Esophagus squamous epithelium (tissue), 5 donors: ENCODE results near the gene TIMM44. TPM values are rescaled to one million over a fixed set of nuclear protein-coding genes. Genes with fewer than 3 reads are reported as not detected.
A peak's percentile ranks its signal among the peaks of the same experiment; 100 is the strongest.
"Not testable (repeated sequence)": the region's sequence is repeated elsewhere in the genome, so short reads cannot be mapped to it uniquely, and the experiment has no call there.

Source experiments
- DNase-seq: peaks from one replicate; lab custom pipeline; 2025; lab: John Stamatoyannopoulos, UW
- H3K27ac ChIP-seq, 4 donors: fragments of 200-600 bp; sonication (generic); one replicate each; pipeline ENCODE4 v1.5.1; 2016 to 2019; ENCODE audit warnings: mild to moderate bottlenecking in 1 of 4
- H3K27me3 ChIP-seq, 4 donors: fragments of 200-600 bp; sonication (generic); 1 replicate in 3 of 4; 2 replicates in 1 of 4; pipeline versions ENCODE4 v1.5.1 to v1.6.0; 2017 to 2021; ENCODE audit warnings: antibody characterized with exemption in 1 of 4
- H3K36me3 ChIP-seq, 3 donors: fragments of 200-600 bp; sonication (generic); one replicate each; pipeline ENCODE4 v1.5.1; 2016 to 2019
- H3K4me1 ChIP-seq, 3 donors: fragments of 200-600 bp; sonication (generic); one replicate each; pipeline ENCODE4 v1.5.1; 2017 to 2019
- H3K4me3 ChIP-seq, 4 donors: fragments of 200-600 bp; sonication (generic); 1 replicate in 3 of 4; 2 replicates in 1 of 4; pipeline ENCODE4 v1.5.1; 2016 to 2019; ENCODE audit warnings: mild to moderate bottlenecking in 2 of 4, moderate library complexity in 1 of 4
- H3K9me3 ChIP-seq, 3 donors: fragments of 200-600 bp; sonication (generic); one replicate each; pipeline ENCODE4 v1.5.1; 2016 to 2019
- POLR2A ChIP-seq, 4 donors: fragments of 450-650 bp; IDR thresholded peaks; one replicate each; pipeline ENCODE4 v1.6.1; 2017; ENCODE audit warnings: antibody characterized with exemption in 4 of 4, mild to moderate bottlenecking in 4 of 4, moderate library complexity in 3 of 4
- WGBS, 2 donors: methylation state at CpG; one replicate each; pipeline ENCODE4 v1.1.5; 2018; 5-methylcytosine and 5-hydroxymethylcytosine counted together
- intact Hi-C: fragments of 100-400 bp; cut with DNase I; formaldehyde crosslinking; loops from one replicate; pipeline ENCODE4 v1.15.0; 2022
- total RNA-seq, 4 donors: library from RNA; depleted of rRNA; stranded (reverse); fragments of >200 nt; gene quantifications; one replicate each; pipeline ENCODE4 v1.1.0, GENCODE V29; 2016
- TF ChIP-seq, protein P1 (sequence below), 6 experiments: fragments of 450-650 bp in 4 of 6; fragments of 200-600 bp in 2 of 6; sonication (generic) in 2 of 6; IDR thresholded peaks; one replicate each; pipeline ENCODE4 v1.5.1; 2016 to 2019; ENCODE audit warnings: antibody characterized with exemption in 6 of 6, mild to moderate bottlenecking in 4 of 6, moderate library complexity in 4 of 6
- donor health status: DM: yes; HTN: yes; CAD: no.

The TIMM44 gene
- total RNA-seq, 4 donors from 2014 or later: 36.4 to 52.6 (median 45.5) TPM

DNA sequence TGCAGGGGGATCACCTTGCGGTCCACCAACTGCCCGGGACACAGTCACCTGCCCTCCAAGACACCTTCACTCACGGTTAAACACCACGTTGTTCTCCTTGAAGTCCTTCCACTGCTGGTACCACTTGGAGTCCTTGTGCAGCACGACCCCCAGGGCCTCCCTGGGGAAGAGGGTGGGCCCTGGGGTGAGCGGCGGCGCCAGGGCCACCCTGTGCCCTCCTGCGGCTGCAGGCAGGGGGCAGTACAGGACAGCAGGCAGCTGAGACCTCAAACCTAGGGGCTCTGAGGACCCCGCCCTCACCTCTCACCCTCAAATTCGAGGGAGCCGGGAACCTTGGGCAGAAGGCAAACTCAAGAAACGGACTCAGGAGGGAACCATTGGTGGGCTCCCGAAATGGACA lies 10.1 kb downstream of the TIMM44 start:
- H3K27ac ChIP-seq: peak overlapping the region in 1 of 4 donors; percentile 12
- no peaks in the 10 kb centered on the region for H3K9me3 ChIP-seq
- DNase-seq: no peak
- intact Hi-C loops: no loop called here
- WGBS, 2 donors: 92 to 100% methylated on average over 4 to 8 of the region's 14 CpGs
- H3K4me3 ChIP-seq: no peak overlapping the region
- no peaks in the 10 kb centered on the region for H3K27me3 ChIP-seq
- H3K36me3 ChIP-seq: peaks cover 46 to 92% (median 50%) of the 10 kb centered on the region in 3 donors
- H3K4me1 ChIP-seq: peaks cover 8 to 34% (median 20%) of the 10 kb centered on the region in 3 donors
- TF ChIP-seq, protein P1, sequence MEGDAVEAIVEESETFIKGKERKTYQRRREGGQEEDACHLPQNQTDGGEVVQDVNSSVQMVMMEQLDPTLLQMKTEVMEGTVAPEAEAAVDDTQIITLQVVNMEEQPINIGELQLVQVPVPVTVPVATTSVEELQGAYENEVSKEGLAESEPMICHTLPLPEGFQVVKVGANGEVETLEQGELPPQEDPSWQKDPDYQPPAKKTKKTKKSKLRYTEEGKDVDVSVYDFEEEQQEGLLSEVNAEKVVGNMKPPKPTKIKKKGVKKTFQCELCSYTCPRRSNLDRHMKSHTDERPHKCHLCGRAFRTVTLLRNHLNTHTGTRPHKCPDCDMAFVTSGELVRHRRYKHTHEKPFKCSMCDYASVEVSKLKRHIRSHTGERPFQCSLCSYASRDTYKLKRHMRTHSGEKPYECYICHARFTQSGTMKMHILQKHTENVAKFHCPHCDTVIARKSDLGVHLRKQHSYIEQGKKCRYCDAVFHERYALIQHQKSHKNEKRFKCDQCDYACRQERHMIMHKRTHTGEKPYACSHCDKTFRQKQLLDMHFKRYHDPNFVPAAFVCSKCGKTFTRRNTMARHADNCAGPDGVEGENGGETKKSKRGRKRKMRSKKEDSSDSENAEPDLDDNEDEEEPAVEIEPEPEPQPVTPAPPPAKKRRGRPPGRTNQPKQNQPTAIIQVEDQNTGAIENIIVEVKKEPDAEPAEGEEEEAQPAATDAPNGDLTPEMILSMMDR (IDR thresholded peaks at IDR 0.05): peak in 1 of 6 experiments; percentile 33
- TF ChIP-seq POLR2A (IDR thresholded peaks at IDR 0.05): no peak

DNA sequence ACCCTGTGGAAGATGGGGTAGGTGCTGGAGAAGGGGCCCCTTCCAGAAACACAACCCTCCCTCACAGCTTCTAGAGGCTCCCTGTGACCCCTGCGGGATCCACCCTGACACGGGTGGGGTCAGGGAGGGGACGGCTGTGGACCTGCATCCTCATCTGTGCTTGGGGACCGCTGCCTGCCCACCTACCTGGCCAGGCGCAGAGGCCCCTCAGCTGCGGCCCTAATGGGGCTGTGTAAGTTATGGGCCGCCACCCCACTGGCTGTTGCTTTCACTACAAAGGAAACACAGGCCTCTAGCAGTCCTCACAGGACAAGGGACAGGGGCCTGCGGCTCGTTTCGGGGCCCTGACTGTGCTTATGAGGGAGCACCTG lies 10.6 kb downstream of the TIMM44 start:
- Histone ChIP-seq H3K36me3 (peaks cover 45 to 87% (median 48%) of the 10 kb centered on the region in 3 donors), H3K4me3 (no peak overlapping the region), H3K27me3 (no peaks in the 10 kb centered on the region), H3K9me3 (no peaks in the 10 kb centered on the region), H3K4me1 (peaks cover 11 to 39% (median 25%) of the 10 kb centered on the region in 3 donors), H3K27ac (no peak overlapping the region)
- WGBS, 2 donors: 90 to 100% methylated on average over 2 of the region's 10 CpGs
- intact Hi-C loops: no loop called here
- TF ChIP-seq POLR2A (IDR thresholded peaks at IDR 0.05): no peak
- TF ChIP-seq, protein P1 (IDR thresholded peaks at IDR 0.05): no peak
- DNase-seq: no peak

DNA sequence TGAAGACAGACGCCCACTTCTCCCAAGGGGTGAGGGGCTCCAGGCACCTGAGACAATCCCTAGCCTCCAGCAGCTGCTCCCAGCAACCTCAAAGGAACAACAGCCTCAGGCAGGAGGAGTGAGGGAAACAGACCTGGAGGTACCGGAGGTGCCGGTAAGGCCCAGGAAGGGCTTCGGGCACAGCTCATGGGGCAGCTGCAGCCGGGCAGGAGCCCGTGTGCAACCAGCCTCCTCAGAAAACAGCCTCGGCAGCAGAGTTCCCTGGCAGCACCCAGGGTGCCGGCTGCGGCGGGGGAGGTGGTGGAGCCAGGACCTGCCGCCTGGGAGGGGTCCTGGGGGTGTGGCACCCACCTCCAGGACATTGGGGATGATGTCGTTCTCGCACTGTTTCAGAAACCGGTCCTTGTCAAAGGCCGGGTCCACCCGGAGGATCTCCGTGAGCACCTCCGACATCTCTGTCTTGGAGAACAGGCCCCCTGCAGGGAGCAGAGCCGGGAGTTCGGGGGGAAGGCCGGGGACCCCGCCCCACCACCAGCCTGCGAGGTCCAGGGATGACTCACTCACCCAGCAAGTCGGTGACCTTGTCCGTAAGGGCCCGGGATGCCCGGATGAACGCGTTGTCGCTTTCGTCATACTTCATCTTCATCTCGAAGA lies 11.1 kb downstream of the TIMM44 start:
- 88 to 89% methylated on average over 14 to 21 of the region's 32 CpGs for WGBS, 2 donors
- Histone ChIP-seq H3K27ac (peak overlapping the region in 1 of 4 donors; percentile 85), H3K4me3 (no peak overlapping the region), H3K27me3 (no peaks in the 10 kb centered on the region), H3K36me3 (peaks cover 40 to 82% (median 43%) of the 10 kb centered on the region in 3 donors), H3K9me3 (no peaks in the 10 kb centered on the region), H3K4me1 (peaks cover 16 to 44% (median 30%) of the 10 kb centered on the region in 3 donors)
- DNase-seq: no peak
- intact Hi-C loops: no loop called here
- TF ChIP-seq, protein P1 (IDR thresholded peaks at IDR 0.05): no peak
- TF ChIP-seq POLR2A (IDR thresholded peaks at IDR 0.05): no peak

DNA sequence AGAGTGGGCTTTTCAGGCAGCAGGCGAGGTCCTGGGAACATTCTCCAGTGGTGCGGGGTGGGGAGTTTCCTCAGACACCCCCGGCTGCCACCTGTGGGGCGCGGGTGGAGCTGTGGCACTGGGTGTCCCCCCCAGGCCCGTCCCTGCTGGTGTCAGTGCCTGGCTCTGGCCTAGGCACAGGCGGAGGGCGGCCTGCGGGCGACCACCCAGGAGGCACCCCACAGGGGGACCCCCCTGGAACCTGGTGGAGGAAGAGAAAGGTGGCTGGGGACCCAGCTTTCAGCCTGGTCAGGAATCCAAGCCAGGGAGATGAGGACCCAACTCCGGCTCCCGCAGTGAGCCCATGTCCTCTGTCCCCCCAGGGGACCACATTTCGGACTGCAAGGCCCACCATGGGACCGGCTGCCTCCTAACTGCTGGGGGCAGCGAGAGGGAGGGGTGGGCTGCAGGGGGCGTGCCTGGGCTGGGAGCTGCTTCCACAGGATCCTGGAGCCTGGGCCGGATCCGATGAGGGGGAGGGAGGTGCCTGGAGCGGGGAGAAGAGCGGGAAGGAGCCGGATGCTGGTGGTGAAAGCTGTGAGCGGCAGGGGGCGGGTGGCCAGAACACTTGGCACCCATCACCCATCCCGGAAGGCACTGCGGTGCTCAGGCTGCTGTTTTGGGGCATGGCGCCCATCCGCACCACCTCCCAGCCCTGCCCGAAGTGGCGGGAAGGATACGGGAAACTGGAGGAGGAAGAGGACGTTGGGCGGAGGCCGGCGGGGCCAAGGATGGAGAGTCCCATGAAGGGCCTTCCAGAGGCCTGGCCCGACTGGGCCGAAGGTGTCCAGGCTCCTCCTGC lies 12.0 kb downstream of the TIMM44 start:
- Histone ChIP-seq H3K27me3 (no peaks in the 10 kb centered on the region), H3K36me3 (peaks cover 37 to 79% (median 38%) of the 10 kb centered on the region in 3 donors), H3K27ac (peak overlapping the region; percentile 63 to 91 (median 86)), H3K9me3 (no peaks in the 10 kb centered on the region), H3K4me3 (no peak overlapping the region), H3K4me1 (peaks cover 18 to 53% (median 39%) of the 10 kb centered on the region in 3 donors)
- 60 to 81% methylated on average over 8 to 20 of the region's 36 CpGs for WGBS, 2 donors
- intact Hi-C loops: no loop called here
- DNase-seq: no peak
- TF ChIP-seq, protein P1 (IDR thresholded peaks at IDR 0.05): no peak
- no peak for TF ChIP-seq POLR2A (IDR thresholded peaks at IDR 0.05)

DNA sequence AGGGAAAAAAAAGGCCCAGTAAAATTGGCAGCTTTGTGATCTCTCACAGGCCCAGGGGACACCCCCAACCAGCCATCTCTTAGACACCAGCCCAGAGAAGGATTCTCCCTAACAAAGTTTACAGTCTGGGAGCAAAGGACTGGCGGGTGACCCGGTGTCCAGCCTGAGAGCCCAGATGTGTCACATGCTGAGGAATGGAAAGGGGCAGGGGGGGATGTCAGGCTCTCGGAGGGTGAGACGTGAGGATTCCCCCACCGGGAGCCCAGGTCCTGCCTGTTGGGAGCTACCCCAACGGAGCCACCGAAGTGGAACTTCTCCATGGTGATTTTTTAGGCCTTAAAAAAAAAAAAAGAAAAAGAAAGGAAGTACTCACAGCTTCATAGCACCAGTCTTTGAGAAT lies 12.7 kb downstream of the TIMM44 start:
- H3K27ac ChIP-seq: peak overlapping the region; percentile 63 to 91 (median 86)
- TF ChIP-seq POLR2A (IDR thresholded peaks at IDR 0.05): no peak
- TF ChIP-seq, protein P1 (IDR thresholded peaks at IDR 0.05): no peak
- H3K4me1 ChIP-seq: peaks cover 25 to 59% (median 42%) of the 10 kb centered on the region in 3 donors
- H3K27me3 ChIP-seq: peaks cover 0 to under 1% (median 0%) of the 10 kb centered on the region in 4 donors
- 56 to 73% methylated on average over 6 to 7 of the region's 7 CpGs for WGBS, 2 donors
- H3K4me3 ChIP-seq: no peak overlapping the region
- intact Hi-C loops: no loop called here
- peaks cover 34 to 72% (median 38%) of the 10 kb centered on the region in 3 donors for H3K36me3 ChIP-seq
- no peaks in the 10 kb centered on the region for H3K9me3 ChIP-seq
- DNase-seq: no peak

DNA sequence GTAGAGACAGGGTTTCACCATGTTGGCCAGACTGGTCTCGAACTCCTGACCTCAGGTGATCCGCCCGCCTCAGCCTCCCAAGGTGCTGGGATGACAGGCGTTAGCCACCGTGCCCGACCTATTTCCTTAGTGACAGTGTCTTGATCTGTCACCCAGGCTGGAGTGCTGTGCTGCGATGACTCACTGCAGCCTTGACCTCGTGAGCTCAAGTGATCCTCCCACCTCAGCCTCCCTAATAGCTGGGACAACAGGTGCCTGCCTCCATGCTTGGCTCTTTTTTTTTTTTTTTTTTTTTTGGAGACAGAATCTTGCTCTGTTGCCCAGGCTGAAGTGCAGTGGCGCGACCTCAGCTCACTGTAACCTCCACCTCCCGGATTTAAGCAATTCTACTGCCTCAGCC lies 13.4 kb downstream of the TIMM44 start:
- 72 to 81% methylated on average over 10 to 11 of the region's 11 CpGs for WGBS, 2 donors
- DNase-seq, H3K27me3 ChIP-seq, H3K9me3 ChIP-seq, intact Hi-C loops, H3K4me3 ChIP-seq: not testable (repeated sequence)
- peaks cover 29 to 65% (median 38%) of the 10 kb centered on the region in 3 donors for H3K36me3 ChIP-seq
- peaks cover 32 to 66% (median 42%) of the 10 kb centered on the region in 3 donors for H3K4me1 ChIP-seq
- H3K27ac ChIP-seq: peak overlapping the region; percentile 63 to 91 (median 87)
